Prostate gland (tissue), 2 donors: ENCODE results near the gene STIM1.

Source experiments
- POLR2A ChIP-seq: fragments of 450-650 bp; IDR thresholded peaks from one replicate; pipeline ENCODE4 v1.6.1; 2016; ENCODE audit warnings: antibody characterized with exemption, mild to moderate bottlenecking
- POLR2AphosphoS5 ChIP-seq: sonication (generic); formaldehyde crosslinking; IDR thresholded peaks from one replicate; pipeline ENCODE4 v1.6.1; 2017; ENCODE audit warnings: antibody characterized with exemption
- TF ChIP-seq, protein P1 (sequence below), 4 experiments: fragments of 200-600 bp in 2 of 4; fragments of 450-650 bp in 2 of 4; sonication (generic) in 2 of 4; IDR thresholded peaks; 1 replicate in 3 of 4; 2 replicates in 1 of 4; pipeline ENCODE4 v1.5.1; 2016 to 2019; ENCODE audit warnings: antibody characterized with exemption in 4 of 4, mild to moderate bottlenecking in 2 of 4, moderate library complexity in 2 of 4

DNA sequence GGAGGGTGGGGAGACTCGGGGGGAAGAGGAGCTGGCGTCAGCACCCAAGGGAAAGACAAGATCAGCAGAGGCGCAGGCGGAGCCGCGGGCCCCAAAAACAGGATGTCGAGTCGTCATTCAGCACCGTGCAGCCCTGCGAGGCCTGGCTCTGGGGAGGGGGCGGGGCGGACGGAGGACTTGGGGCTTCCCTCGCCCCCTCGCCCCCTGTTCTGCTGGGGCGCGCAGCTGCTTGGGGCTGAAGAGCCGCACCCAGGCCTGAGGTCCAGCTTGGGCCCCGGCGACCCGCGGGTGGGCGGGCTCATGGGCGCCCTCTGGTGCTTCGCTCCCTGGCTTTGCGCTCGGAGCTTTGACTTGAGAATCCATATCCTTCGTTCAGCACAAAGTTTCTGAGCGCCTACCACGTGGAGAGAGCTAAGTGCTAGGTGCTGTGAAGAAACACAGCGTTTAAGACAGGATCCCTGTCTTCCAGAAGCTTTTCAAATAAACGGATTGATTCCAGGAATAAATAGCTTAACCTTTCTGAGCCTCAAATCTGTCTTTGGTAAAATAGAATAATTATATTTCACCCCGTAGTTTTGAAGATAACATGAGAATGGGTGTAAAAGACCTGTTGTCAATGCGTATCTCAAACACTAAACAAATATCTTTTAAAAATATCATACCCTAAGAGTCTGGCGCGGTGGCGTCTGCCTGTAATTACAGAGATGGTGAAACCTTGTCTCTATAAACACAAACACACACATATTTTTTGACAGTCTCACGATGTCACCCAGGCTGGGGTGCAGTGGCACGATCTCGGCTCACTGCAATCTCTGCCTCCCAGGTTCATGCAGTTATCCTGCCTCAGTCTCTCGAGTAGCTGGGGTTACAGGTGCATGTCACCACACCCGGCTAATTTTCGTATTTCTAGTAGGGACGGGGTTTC, 13.8 kb upstream of the STIM1 start:
- TF ChIP-seq, protein P1, sequence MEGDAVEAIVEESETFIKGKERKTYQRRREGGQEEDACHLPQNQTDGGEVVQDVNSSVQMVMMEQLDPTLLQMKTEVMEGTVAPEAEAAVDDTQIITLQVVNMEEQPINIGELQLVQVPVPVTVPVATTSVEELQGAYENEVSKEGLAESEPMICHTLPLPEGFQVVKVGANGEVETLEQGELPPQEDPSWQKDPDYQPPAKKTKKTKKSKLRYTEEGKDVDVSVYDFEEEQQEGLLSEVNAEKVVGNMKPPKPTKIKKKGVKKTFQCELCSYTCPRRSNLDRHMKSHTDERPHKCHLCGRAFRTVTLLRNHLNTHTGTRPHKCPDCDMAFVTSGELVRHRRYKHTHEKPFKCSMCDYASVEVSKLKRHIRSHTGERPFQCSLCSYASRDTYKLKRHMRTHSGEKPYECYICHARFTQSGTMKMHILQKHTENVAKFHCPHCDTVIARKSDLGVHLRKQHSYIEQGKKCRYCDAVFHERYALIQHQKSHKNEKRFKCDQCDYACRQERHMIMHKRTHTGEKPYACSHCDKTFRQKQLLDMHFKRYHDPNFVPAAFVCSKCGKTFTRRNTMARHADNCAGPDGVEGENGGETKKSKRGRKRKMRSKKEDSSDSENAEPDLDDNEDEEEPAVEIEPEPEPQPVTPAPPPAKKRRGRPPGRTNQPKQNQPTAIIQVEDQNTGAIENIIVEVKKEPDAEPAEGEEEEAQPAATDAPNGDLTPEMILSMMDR (IDR thresholded peaks at IDR 0.05): peak; percentile 44 to 82 (median 68)
- TF ChIP-seq POLR2A (peak; percentile 36), POLR2AphosphoS5 (peak; percentile 61)
